Right cardiac atrium (tissue), 5 donors: Measurements from ENCODE around the gene FAT3. TPM values are rescaled to one million over a fixed set of nuclear protein-coding genes. Genes with fewer than 3 reads are reported as not detected.

ENCODE experiments used
- ATAC-seq, 2 donors: fragments of 200-7000 bp; cut with Tn5 transposase; one replicate each; pipeline versions ENCODE4 v1.8.0 to v1.9.1; 2020; ENCODE audit warnings: moderate library complexity in 2 of 2, mild to moderate bottlenecking in 1 of 2
- DNase-seq, 3 donors: peaks; one replicate each; pipeline ENCODE4 v3.0.0-alpha.2; 2020
- H3K27ac ChIP-seq: one replicate; pipeline ENCODE4 v1.5.1; 2013; ENCODE audit warnings: mild to moderate bottlenecking, low read length, control low read depth, moderate library complexity
- H3K27me3 ChIP-seq: one replicate; pipeline ENCODE4 v1.6.1; 2013; ENCODE audit not compliant: control insufficient read depth, insufficient read depth
- H3K4me1 ChIP-seq: one replicate; pipeline ENCODE4 v1.6.1; 2013; ENCODE audit warnings: low read length; ENCODE audit not compliant: control insufficient read depth, insufficient read depth
- H3K4me3 ChIP-seq: one replicate; pipeline ENCODE4 v1.5.1; 2013; ENCODE audit warnings: low read length, control low read depth
- H3K9me3 ChIP-seq: one replicate; pipeline ENCODE4 v1.6.1; 2013; ENCODE audit warnings: low read length; ENCODE audit not compliant: control insufficient read depth
- WGBS: extraction: QIAGEN DNeasy Blood & Tissue Kit; methylation state at CpG from one replicate; pipeline ENCODE4 v1.1.7; 2013; 5-methylcytosine and 5-hydroxymethylcytosine counted together
- intact Hi-C, 4 donors: fragments of 100-400 bp; cut with DNase I; formaldehyde crosslinking; loops; one replicate each; pipeline versions ENCODE4 v1.11.0 to v1.14.0; 2022 to 2023
- polyA plus RNA-seq: library from polyadenylated mRNA; stranded (reverse); fragments of 200-250 nt; gene quantifications from one replicate; pipeline ENCODE4 v1.2.3, GENCODE V29; 2013
- total RNA-seq, 4 donors: library from RNA; stranded (reverse); fragmentation: NEBNext Ultra II Directional; extraction: Animal tissue kit (Norgen Biotek cat#: 25700); gene quantifications; one replicate each; pipeline ENCODE4 v1.2.1, GENCODE V29; 2021
- donor health status: healthy with polysubstance abuse.
- donor health status: DM: no; HTN: yes; CAD: no.
- donor health status: DM: no; HTN: no; CAD: no.
- donor health status: DM: no; HTN: yes; CAD: no; lungs with severe emphysema.
- donor health status: DM: yes; HTN: yes; CAD: no.

FAT3 gene
- total and polyA plus RNA-seq, 5 donors, result 0.25 to 3.0 (median 1.1) TPM

- no peak overlapping the region for H3K4me3 ChIP-seq
- intact Hi-C loops, result no loop called here
- DNase-seq (peak in 2 of 3 donors; percentile 41 to 55), ATAC-seq (no peak)
- H3K4me1 ChIP-seq, result peaks cover 3% of the 10 kb centered on the region
- H3K27ac ChIP-seq, result no peak overlapping the region
- no peaks in the 10 kb centered on the region for H3K9me3 ChIP-seq
- H3K27me3 ChIP-seq, result no peaks in the 10 kb centered on the region
- 54% methylated on average over 6 of the region's 6 CpGs for WGBS
Observed at GRCh38 chr11:92227959-92228935, 3.6 kb downstream of the FAT3 start.

DNA sequence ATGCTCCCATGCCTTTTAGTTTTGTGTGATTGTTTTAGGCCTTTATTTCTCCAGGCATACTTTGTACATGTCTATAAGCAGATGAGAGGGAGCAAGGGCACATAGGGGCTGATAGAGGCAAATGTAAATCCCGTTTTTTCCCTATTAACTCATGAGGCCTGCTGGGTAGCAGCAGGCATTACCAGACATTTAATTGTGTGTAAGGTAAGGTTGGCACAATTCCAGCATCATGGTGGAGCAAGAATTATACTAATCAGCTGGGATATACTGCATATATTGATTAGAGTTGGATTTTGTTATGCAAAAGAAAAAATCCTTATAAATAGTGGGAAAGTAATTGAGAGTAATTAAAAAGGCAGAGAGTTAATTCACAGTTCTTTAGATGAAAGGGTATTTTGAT lies 12.2 kb downstream of the FAT3 start:
- no peak for DNase-seq
- no peak for ATAC-seq
- Histone ChIP-seq H3K27ac (no peak overlapping the region), H3K27me3 (no peaks in the 10 kb centered on the region), H3K4me1 (no peaks in the 10 kb centered on the region), H3K9me3 (no peaks in the 10 kb centered on the region), H3K4me3 (no peak overlapping the region)
- 65% methylated on average over 1 of the region's 1 CpG for WGBS
- intact Hi-C loops, result no loop called here

DNA sequence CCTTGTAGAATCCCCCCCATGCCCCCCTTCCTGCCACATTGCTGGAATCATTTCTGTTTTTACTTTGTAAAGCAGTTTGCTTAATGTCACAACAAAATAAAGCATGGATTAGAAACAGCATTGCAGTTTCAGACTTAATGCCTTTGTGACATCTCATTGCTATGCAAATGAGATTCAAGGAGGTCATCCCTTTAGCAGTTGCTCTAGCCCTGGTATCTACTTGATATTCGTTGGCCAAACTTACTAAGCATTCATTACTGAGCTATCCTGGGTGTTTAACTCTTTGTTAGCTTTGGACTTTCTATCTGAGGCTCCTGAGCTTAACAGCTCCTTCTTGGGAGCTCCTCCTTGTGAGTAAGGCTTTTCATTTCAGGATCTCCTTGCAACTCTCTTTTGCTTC lies 16.3 kb downstream of the FAT3 start:
- no peak overlapping the region for H3K27ac ChIP-seq
- 5% methylated on average over 1 of the region's 1 CpG for WGBS
- DNase-seq (no peak), ATAC-seq (no peak)
- H3K4me1 ChIP-seq, result no peaks in the 10 kb centered on the region
- no peaks in the 10 kb centered on the region for H3K27me3 ChIP-seq
- no peak overlapping the region for H3K4me3 ChIP-seq
- no peaks in the 10 kb centered on the region for H3K9me3 ChIP-seq
- intact Hi-C loops, result no loop called here

- H3K4me3 ChIP-seq, result no peak overlapping the region
- no peak for ATAC-seq
- WGBS, result 86% methylated on average over 5 of the region's 5 CpGs
Observed at GRCh38 chr11:92245700-92246271, 21.2 kb downstream of the FAT3 start.

GRCh38 chr11:92246630-92247029 lies 22.0 kb downstream of the FAT3 start:
- Histone ChIP-seq H3K27me3 (no peaks in the 10 kb centered on the region), H3K27ac (no peak overlapping the region), H3K9me3 (no peaks in the 10 kb centered on the region), H3K4me3 (no peak overlapping the region), H3K4me1 (no peaks in the 10 kb centered on the region)
- intact Hi-C loops, result no loop called here
- no peak for ATAC-seq
- DNase-seq, result no peak

More at GRCh38 chr11:92245700-92246271, 21.2 kb downstream of the FAT3 start:
- DNase-seq, result no peak
- Histone ChIP-seq H3K27me3 (no peaks in the 10 kb centered on the region), H3K9me3 (no peaks in the 10 kb centered on the region), H3K4me1 (no peaks in the 10 kb centered on the region), H3K27ac (no peak overlapping the region)
- intact Hi-C loops, result no loop called here

DNA sequence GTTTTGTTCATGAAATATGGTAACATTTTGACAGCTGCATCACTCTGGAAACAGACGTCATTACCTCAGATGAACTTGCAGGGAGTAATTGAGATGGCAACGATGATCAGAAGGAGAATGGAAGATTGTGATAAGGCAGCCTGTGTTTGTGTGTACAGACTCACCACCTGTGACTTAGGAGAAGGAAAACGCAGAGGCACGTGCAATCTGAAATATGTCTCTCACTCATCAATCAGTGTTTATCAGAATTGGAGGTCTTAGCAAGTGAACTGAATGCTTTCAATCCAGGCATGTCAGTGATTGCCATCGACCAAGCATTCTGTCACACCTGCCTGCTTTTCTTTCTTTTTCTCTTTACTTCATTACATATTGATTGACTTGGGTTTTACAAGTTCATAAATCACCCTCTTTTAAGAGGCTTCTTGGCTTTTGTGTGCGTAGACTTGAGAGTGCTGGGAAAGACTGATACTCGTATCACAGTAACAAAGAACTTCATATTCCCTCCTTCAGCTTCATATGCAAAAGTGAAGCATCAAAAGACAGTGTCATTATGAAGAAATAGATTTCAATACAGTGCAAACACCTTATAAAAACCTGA lies 24.6 kb downstream of the FAT3 start:
- DNase-seq (no peak), ATAC-seq (no peak)
- intact Hi-C loops, result no loop called here
- no peaks in the 10 kb centered on the region for H3K9me3 ChIP-seq
- H3K4me3 ChIP-seq, result no peak overlapping the region
- 61% methylated on average over 7 of the region's 7 CpGs for WGBS
- H3K27ac ChIP-seq, result no peak overlapping the region
- H3K4me1 ChIP-seq, result no peaks in the 10 kb centered on the region
- H3K27me3 ChIP-seq, result no peaks in the 10 kb centered on the region

DNA sequence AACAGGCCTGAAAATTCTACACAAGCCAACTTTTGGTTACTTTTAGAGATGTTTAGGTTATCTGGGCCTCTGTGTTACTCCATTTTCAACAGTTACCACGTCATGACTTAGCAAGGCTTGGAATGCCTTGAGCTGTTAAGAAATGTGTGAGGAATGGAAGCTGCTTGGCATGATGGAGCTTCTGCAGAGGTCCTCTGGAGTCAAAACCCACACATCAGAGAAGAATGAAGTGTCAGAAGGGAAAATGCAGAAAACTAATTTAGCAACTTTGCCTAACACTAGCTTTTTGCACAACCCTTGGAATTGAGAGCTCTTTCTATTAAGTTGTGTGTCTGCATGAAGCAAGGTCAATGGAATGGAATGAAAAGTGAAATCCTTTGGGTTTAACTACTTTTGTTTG lies 27.4 kb downstream of the FAT3 start:
- no peak overlapping the region for H3K27ac ChIP-seq
- 76% methylated on average over 1 of the region's 1 CpG for WGBS
- ATAC-seq, result no peak
- no peak for DNase-seq
- intact Hi-C loops, result no loop called here
- no peaks in the 10 kb centered on the region for H3K4me1 ChIP-seq
- no peaks in the 10 kb centered on the region for H3K9me3 ChIP-seq
- H3K27me3 ChIP-seq, result no peaks in the 10 kb centered on the region
- H3K4me3 ChIP-seq, result no peak overlapping the region

- WGBS, result 85% methylated on average over 1 of the region's 1 CpG
- Histone ChIP-seq H3K4me3 (no peak overlapping the region), H3K4me1 (no peaks in the 10 kb centered on the region), H3K27ac (no peak overlapping the region), H3K9me3 (no peaks in the 10 kb centered on the region), H3K27me3 (no peaks in the 10 kb centered on the region)
- DNase-seq (no peak), ATAC-seq (no peak)
- intact Hi-C loops, result no loop called here
Observed at GRCh38 chr11:92253421-92253820, 28.8 kb downstream of the FAT3 start.

DNA sequence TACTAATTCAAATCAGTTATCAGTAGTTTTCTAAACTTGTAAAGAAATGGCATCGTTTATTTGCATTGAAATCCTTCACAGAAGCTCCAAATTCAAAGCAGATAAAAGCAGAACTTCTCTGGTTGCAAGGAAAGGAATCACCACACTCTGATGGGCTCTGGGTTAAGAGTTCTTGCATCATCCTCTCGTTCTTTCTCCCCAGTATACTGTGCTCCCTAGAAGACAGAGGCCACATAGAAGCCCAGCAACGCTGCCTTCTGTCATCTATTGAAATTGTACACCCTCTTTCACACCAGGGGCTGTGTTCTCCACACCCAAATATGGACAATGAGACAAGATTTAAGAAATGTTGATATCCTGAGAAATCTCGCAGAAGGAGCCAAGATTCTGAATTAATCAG lies 29.3 kb downstream of the FAT3 start:
- H3K4me1 ChIP-seq, result no peaks in the 10 kb centered on the region
- 50% methylated on average over 4 of the region's 4 CpGs for WGBS
- H3K4me3 ChIP-seq, result no peak overlapping the region
- H3K27me3 ChIP-seq, result no peaks in the 10 kb centered on the region
- no peak overlapping the region for H3K27ac ChIP-seq
- ATAC-seq (no peak), DNase-seq (no peak)
- intact Hi-C loops, result no loop called here
- H3K9me3 ChIP-seq, result no peaks in the 10 kb centered on the region

DNA sequence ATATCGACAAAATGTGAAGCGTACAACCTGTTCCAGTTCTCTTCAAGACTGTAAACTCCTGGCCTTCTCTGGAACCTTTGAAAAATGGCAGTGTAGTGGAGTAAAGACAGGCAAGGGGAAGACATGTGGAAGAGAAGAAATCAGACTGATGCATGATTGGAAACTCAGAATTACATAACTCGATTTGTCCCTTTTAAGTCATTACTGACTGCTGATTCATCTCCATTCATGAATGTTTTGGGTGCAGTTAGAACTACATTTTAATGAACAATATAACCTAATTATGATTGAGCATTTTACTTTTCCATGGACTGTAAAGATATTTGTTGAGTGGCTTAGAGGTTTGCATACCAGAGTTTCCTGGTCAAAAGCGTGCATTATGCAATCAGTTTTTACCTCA lies 32.9 kb downstream of the FAT3 start:
- Histone ChIP-seq H3K4me1 (no peaks in the 10 kb centered on the region), H3K9me3 (no peaks in the 10 kb centered on the region), H3K27me3 (no peaks in the 10 kb centered on the region), H3K27ac (no peak overlapping the region), H3K4me3 (no peak overlapping the region)
- intact Hi-C loops, result no loop called here
- DNase-seq (no peak), ATAC-seq (no peak)
- WGBS, result 91% methylated on average over 4 of the region's 4 CpGs

DNA sequence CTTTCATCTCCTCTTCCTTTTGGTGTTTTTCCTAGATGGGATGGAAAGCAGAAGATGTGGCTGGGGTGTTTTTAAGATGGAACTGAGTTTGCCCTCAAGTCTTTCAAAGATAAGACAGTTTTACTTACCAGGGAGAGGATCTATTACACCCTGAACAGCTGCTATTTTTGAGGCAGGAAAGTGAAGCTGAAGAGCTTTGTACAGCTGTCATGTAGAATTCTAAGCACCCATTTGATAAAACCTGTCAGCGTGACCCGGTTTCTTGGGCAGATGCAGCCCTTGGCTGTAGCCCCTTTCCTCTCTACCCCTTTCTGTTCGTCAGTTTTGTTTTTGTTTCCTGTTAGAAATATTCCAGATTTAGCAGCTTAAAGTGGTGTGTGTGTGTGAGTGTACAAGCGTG lies 35.2 kb downstream of the FAT3 start:
- no peaks in the 10 kb centered on the region for H3K27me3 ChIP-seq
- no peak overlapping the region for H3K4me3 ChIP-seq
- 29% methylated on average over 4 of the region's 4 CpGs for WGBS
- DNase-seq, result no peak
- intact Hi-C loops, result no loop called here
- H3K27ac ChIP-seq, result no peak overlapping the region
- no peaks in the 10 kb centered on the region for H3K4me1 ChIP-seq
- H3K9me3 ChIP-seq, result no peaks in the 10 kb centered on the region
- no peak for ATAC-seq
